ENCODE data around the gene C2orf80.
"Not testable (repeated sequence)": the region's sequence is repeated elsewhere in the genome, so short reads cannot be mapped to it uniquely, and the experiment has no call there.

The C2orf80 gene

GRCh38 chr2:208179028-208179609, 10.7 kb downstream of the C2orf80 start:
- no peak for DNase-seq (ENCODE audit: low spot score)

DNA sequence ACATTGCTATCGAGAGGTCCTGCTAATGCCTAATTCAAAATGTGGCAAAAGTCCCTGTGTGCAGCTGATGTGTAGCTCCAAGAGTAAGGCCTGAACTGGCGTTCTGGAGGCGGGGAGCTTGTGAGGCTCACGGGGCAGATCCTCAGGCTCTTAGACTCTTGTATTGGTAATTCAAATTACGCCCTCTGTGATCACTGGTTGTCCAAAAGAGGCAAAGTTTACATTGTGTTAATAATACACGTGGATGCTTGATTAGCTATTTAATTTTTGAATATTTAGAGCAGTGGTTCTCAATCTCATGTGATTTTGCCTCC, 14.0 kb downstream of the C2orf80 start:
- no peak for DNase-seq (ENCODE audit: low spot score)

GRCh38 chr2:208175069-208175839, 14.6 kb downstream of the C2orf80 start:
- DNase-seq (ENCODE audit: low spot score) = peak; percentile 90

GRCh38 chr2:208174144-208174543, 15.7 kb downstream of the C2orf80 start:
- no peak for DNase-seq (ENCODE audit: low spot score)

DNA sequence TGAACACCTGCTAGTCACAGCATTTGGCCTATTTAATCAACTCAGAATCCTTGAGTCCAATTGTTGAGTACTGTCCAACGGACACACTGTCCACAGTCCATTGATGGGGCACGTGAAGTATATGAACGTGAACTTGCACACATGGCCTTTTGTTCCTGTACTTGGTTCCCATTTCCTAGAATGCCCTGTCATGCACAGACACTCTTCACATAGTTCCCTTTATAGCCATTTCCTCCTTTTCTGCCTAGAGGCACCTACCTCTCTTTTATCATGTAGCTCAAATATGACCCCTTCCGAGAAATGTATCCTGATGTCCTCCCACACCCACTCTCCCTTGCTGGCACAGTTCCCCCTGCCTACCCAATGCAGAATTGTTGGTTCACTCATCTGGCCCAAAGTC, 17.7 kb downstream of the C2orf80 start:
- no peak for DNase-seq (ENCODE audit: low spot score)

DNA sequence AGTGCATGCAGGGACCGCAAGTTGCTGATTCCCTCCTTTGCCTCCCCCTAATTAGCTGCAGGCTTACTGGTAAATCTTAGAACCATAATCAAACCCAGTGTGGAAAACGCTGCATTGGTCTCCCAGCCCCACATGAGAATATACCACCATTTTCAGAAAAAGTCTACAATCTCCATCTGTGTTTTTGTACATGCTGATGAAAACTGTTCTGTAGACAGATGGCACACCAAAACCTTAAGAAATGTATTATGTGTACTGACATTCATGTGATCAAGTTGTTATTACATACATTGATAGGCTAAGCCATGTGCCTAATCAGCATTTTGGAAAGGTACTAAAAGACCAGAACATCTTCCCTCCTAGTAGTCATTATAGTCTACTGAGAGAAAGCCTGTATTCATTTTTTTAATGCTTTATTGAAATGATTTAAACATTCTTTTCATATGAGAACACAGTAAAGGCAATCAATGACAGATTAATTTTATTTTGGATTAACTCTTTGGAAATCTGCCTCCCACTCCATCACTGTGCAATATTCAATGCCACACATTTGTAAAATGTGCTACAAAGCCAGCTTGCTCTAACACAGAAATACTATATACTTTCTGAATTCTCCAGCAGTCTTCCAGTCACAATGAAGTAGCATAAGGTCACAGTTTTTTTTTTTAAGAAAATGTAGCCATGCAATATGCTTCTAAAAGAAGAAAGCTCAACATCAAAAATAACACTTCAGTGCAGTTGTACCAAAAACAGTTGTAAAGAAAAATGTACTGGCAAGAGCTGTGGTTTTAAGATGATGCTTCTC, 24.7 kb downstream of the C2orf80 start:
- no peak for DNase-seq (ENCODE audit: low spot score)

DNA sequence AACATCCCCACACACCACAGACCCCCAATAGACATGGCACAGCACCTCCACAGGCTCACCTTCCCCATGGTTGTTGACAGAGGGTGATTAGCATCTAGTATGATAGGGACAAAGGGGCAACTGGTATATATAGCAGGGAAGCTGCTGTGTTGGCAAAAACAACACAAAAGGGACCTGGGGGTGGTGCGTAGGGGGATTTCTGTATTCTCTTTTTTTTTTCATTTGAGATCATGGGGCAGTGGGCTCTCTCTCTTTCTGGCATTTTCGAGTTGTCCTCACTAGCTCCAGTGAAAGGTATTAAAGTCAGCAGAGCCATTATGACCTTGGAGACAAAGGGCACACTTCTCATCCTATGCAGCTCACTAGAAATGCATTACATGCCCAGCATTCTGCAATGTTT, 26.3 kb downstream of the C2orf80 start, which contains the start of gene CRYGA:
Gene CRYGA (minus strand): TSS at position 101 of the 400 bp plus-strand sequence. CDS start 33 bp downstream, at position 68.
- no peak for DNase-seq (ENCODE audit: low spot score)

DNA sequence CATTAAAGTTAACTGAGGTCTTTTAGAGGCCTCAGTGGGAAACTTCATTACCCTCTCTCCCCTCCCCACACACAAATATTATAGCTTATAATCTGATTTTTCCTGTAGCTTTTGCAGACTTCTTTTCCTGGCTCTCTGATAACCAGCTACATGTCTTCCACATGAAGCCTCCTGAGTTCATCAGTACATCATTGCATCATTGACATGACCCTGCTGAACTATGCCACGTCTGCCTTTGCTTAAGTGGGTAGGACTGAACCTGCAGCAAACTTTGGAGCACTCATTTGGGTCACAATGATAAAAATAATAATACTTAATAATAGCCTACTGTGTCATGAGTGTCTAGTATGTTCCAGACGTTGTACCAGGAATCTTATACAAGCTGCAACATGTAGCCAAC, 33.4 kb downstream of the C2orf80 start:
- DNase-seq (ENCODE audit: low spot score) = no peak

GRCh38 chr2:208153156-208153555, 36.7 kb downstream of the C2orf80 start:
- DNase-seq (ENCODE audit: low spot score) = no peak

DNA sequence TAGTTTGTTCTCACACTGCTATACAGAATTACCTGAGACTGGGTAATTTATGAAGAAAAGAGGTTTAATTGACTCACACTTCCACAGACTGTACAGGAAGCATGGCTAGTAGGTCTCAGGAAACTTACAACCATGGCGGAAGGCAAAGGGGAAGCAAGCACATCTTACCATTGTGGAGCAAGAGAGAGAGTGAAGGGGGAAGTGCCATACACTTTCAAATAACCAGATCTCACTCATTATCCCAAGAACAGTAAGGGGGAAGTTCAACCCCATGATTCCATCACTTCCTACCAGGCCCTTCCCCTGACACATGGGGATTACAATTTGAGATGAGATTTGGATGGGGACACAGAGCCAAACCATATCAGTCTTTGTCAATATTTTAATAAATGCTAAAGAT, 38.9 kb downstream of the C2orf80 start:
- DNase-seq (ENCODE audit: low spot score) = no peak

DNA sequence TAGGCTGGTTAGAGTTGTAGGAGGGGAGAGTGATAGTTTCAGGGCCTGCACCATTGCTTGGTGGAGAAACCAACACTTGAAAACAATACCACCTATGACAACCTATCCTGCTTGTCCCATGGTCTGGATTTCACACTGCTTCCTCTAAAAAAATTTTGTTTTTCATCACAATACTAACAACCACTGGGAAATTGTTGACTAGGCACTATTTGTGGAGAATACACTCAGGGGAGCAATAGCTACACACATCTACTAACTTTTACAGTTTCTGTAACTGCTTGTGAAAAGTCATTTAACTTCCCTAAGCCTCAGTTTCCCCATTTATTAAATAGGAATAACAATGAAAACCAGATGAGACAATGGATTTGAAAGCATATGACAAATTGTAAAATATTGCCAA, 39.7 kb downstream of the C2orf80 start:
- no peak for DNase-seq (ENCODE audit: low spot score)

DNA sequence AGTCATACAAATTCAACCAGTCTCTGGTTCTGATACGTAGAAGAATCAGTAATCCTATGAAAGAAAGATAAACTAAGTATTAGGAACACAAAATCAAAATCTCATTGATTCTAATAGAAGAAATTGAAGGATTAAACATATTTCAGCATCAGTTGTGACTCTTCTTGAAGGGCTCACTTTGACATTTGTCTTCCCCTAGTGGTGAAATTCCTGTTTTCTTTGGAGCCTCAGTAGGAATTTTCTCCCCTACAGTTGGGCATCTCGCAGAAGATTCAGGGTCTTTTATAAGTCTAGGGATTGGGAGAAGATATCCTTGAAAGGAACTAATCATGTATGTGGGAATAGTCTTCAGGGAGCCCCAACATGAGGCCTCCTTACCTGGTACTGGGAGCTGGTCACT, 41.0 kb downstream of the C2orf80 start:
- DNase-seq (ENCODE audit: low spot score) = no peak

DNA sequence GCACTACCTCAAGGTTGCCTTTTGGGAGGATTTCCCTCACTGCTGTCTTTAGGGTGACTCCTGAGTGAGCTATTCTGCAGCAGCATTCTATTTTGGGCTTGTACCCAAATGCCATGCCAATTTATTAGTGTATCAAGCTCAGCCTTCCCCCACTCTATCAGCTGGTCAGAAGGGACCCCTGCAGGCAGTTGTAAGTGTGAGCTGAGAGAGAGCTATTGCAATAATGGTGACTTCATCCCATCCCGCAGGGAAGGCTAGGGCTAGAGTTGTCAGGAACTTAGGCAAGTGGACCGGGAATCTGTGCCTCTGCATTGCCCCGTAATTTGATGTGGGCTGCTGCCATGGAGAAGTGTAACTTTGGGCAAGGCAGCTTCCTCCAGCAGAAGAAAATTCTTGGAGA, 42.1 kb downstream of the C2orf80 start:
- no peak for DNase-seq (ENCODE audit: low spot score)

GRCh38 chr2:208147008-208147407, 42.8 kb downstream of the C2orf80 start:
- no peak for DNase-seq (ENCODE audit: low spot score)

GRCh38 chr2:208146006-208146405, 43.8 kb downstream of the C2orf80 start, which contains the start of gene CRYGB:
Gene CRYGB, minus strand, starts transcription at chr2:208146158. Its CDS starts 38 bp downstream, at chr2:208146120.
- no peak for DNase-seq (ENCODE audit: low spot score)

GRCh38 chr2:208142925-208143799, 46.7 kb downstream of the C2orf80 start:
- no peak for DNase-seq (ENCODE audit: low spot score)

GRCh38 chr2:208142240-208142924, 47.4 kb downstream of the C2orf80 start:
- DNase-seq (ENCODE audit: low spot score) = no peak

GRCh38 chr2:208139447-208139846, 50.4 kb downstream of the C2orf80 start:
- DNase-seq (ENCODE audit: low spot score) = no peak

DNA sequence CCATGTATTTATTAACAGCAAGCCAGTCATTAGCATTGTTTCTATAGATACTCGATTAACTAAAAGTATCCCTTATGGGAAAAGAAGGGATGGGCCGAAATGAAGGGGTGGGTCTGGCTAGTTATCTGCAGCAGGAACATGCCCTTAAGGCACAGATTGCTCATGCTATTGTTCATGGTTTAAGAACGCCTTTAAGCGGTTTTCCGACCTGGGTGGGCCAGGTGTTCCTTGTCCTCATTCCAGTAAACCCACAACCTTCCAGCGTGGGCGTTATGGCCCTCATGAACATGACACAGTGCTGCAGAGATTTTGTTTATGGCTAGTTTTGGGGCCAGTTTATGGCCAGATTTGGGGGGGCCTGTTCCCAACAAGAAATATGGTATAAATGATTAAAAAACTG, 51.5 kb downstream of the C2orf80 start:
- not testable (repeated sequence) for DNase-seq (ENCODE audit: low spot score)

GRCh38 chr2:208136716-208137094, 53.1 kb downstream of the C2orf80 start:
- no peak for DNase-seq (ENCODE audit: low spot score)

Measured in AG20443 (cell line).